HUES48 (cell line): ENCODE results near the gene HIPK2.

Experiments
- H3K27ac ChIP-seq: one replicate; pipeline ENCODE4 v1.7.0; 2013; ENCODE audit warnings: low read depth, low read length, inconsistent platforms
- H3K27me3 ChIP-seq: 2 replicates; pipeline ENCODE4 v1.6.1; 2013; ENCODE audit warnings: mild to moderate bottlenecking, low read length; ENCODE audit not compliant: control insufficient read depth, insufficient read depth
- H3K36me3 ChIP-seq: 2 replicates; pipeline ENCODE4 v1.6.1; 2013; ENCODE audit warnings: low read length; ENCODE audit not compliant: control insufficient read depth, insufficient read depth
- H3K4me1 ChIP-seq: 2 replicates; pipeline ENCODE4 v1.6.1; 2013; ENCODE audit warnings: mild to moderate bottlenecking, low read length; ENCODE audit not compliant: control insufficient read depth, insufficient read depth
- H3K4me3 ChIP-seq: 2 replicates; pipeline ENCODE4 v1.5.1; 2013; ENCODE audit warnings: mild to moderate bottlenecking, low read depth, low read length
- H3K9ac ChIP-seq: 2 replicates; pipeline ENCODE4 v1.6.1; 2013; ENCODE audit warnings: mild to moderate bottlenecking, low read depth, low read length, moderate library complexity
- H3K9me3 ChIP-seq: 2 replicates; pipeline ENCODE4 v1.6.1; 2013; ENCODE audit warnings: low read length; ENCODE audit not compliant: control insufficient read depth, insufficient read depth

The HIPK2 gene

GRCh38 chr7:139542308-139543151 is 235.3 kb downstream of the HIPK2 start:
- Histone ChIP-seq H3K4me1 (peaks cover 7% of the 10 kb centered on the region), H3K4me3 (no peak overlapping the region), H3K27ac (no peak overlapping the region), H3K9me3 (no peaks in the 10 kb centered on the region), H3K36me3 (no peaks in the 10 kb centered on the region), H3K27me3 (no peaks in the 10 kb centered on the region), H3K9ac (no peak overlapping the region)

GRCh38 chr7:139541600-139542307 is 236.0 kb downstream of the HIPK2 start:
- H3K27ac ChIP-seq, result no peak overlapping the region

GRCh38 chr7:139540203-139540602 is 237.6 kb downstream of the HIPK2 start:
- H3K9me3 ChIP-seq, result no peaks in the 10 kb centered on the region
- peaks cover 12% of the 10 kb centered on the region for H3K4me1 ChIP-seq
- no peak overlapping the region for H3K4me3 ChIP-seq
- no peak overlapping the region for H3K9ac ChIP-seq
- H3K27ac ChIP-seq, result no peak overlapping the region
- H3K36me3 ChIP-seq, result no peaks in the 10 kb centered on the region
- H3K27me3 ChIP-seq, result no peaks in the 10 kb centered on the region

More at GRCh38 chr7:139541600-139542307, 236.0 kb downstream of the HIPK2 start:
- Histone ChIP-seq H3K4me1 (peaks cover 12% of the 10 kb centered on the region), H3K36me3 (no peaks in the 10 kb centered on the region), H3K4me3 (no peak overlapping the region), H3K9me3 (no peaks in the 10 kb centered on the region), H3K9ac (no peak overlapping the region), H3K27me3 (no peaks in the 10 kb centered on the region)

GRCh38 chr7:139538881-139539635 is 238.7 kb downstream of the HIPK2 start:
- Histone ChIP-seq H3K9ac (no peak overlapping the region), H3K27me3 (no peaks in the 10 kb centered on the region), H3K9me3 (no peaks in the 10 kb centered on the region), H3K27ac (no peak overlapping the region), H3K4me3 (no peak overlapping the region), H3K4me1 (peaks cover 12% of the 10 kb centered on the region), H3K36me3 (no peaks in the 10 kb centered on the region)

- no peaks in the 10 kb centered on the region for H3K36me3 ChIP-seq
- no peaks in the 10 kb centered on the region for H3K9me3 ChIP-seq
- no peak overlapping the region for H3K9ac ChIP-seq
- 0 out of 2 replicates have a peak, but pooled peaks cover 4% of the 10 kb centered on the region for H3K4me1 ChIP-seq
- no peak overlapping the region for H3K4me3 ChIP-seq
- no peaks in the 10 kb centered on the region; the same call in 1 of the 2 replicates for H3K27me3 ChIP-seq
- no peak overlapping the region for H3K27ac ChIP-seq
Measured at GRCh38 chr7:139536152-139536551, 241.6 kb downstream of the HIPK2 start.

GRCh38 chr7:139534966-139535651 is 242.7 kb downstream of the HIPK2 start:
- Histone ChIP-seq H3K4me1 (0 out of 2 replicates have a peak, but pooled peaks cover 4% of the 10 kb centered on the region), H3K27ac (no peak overlapping the region), H3K9me3 (no peaks in the 10 kb centered on the region), H3K27me3 (no peaks in the 10 kb centered on the region; the same call in 1 of the 2 replicates), H3K9ac (no peak overlapping the region), H3K36me3 (no peaks in the 10 kb centered on the region), H3K4me3 (no peak overlapping the region)

GRCh38 chr7:139534096-139534495 is 243.7 kb downstream of the HIPK2 start:
- H3K4me3 ChIP-seq, result no peak overlapping the region
- H3K36me3 ChIP-seq, result no peaks in the 10 kb centered on the region
- H3K4me1 ChIP-seq, result 0 out of 2 replicates have a peak, but pooled peaks cover 4% of the 10 kb centered on the region
- H3K27ac ChIP-seq, result no peak overlapping the region
- no peak overlapping the region for H3K9ac ChIP-seq
- no peaks in the 10 kb centered on the region; the same call in 1 of the 2 replicates for H3K27me3 ChIP-seq
- no peaks in the 10 kb centered on the region for H3K9me3 ChIP-seq

GRCh38 chr7:139532636-139533155 is 245.1 kb downstream of the HIPK2 start:
- no peaks in the 10 kb centered on the region for H3K9me3 ChIP-seq
- no peak overlapping the region for H3K9ac ChIP-seq
- H3K4me1 ChIP-seq, result 0 out of 2 replicates have a peak, but pooled peaks cover 4% of the 10 kb centered on the region
- H3K4me3 ChIP-seq, result no peak overlapping the region
- H3K27ac ChIP-seq, result no peak overlapping the region
- H3K27me3 ChIP-seq, result no peaks in the 10 kb centered on the region; the same call in 1 of the 2 replicates
- no peaks in the 10 kb centered on the region for H3K36me3 ChIP-seq

- H3K4me3 ChIP-seq, result no peak overlapping the region
- no peaks in the 10 kb centered on the region for H3K4me1 ChIP-seq
- no peak overlapping the region for H3K9ac ChIP-seq
- no peak overlapping the region for H3K27ac ChIP-seq
- no peaks in the 10 kb centered on the region for H3K9me3 ChIP-seq
- no peaks in the 10 kb centered on the region for H3K36me3 ChIP-seq
- H3K27me3 ChIP-seq, result peaks cover 3% of the 10 kb centered on the region; the same call in 1 of the 2 replicates
Measured at GRCh38 chr7:139531094-139531493, 246.7 kb downstream of the HIPK2 start.
